Neural crest cell (in vitro differentiated cells): ENCODE results near the gene GPR132. TPM values are rescaled to one million over a fixed set of nuclear protein-coding genes. Genes with fewer than 3 reads are reported as not detected.

Experiments used
- DNase-seq: peaks from one replicate; pipeline ENCODE4 v3.0.0; 2021; ENCODE audit warnings: low read depth, mixed read lengths, low spot score
- H3K27ac Mint-ChIP-seq: one replicate; pipeline ENCODE4 v1.8.0; 2021; ENCODE audit warnings: mild to moderate bottlenecking, mixed read lengths; ENCODE audit not compliant: unreplicated experiment
- H3K27me3 Mint-ChIP-seq: 2 replicates; pipeline ENCODE4 v1.8.0; 2021; ENCODE audit warnings: low read depth, mild to moderate bottlenecking, mixed read lengths
- H3K36me3 Mint-ChIP-seq: 2 replicates; pipeline ENCODE4 v1.8.0; 2021; ENCODE audit warnings: low read depth, mild to moderate bottlenecking, mixed read lengths
- H3K4me1 Mint-ChIP-seq: 2 replicates; pipeline ENCODE4 v1.8.0; 2021; ENCODE audit warnings: mixed read lengths
- H3K4me3 Mint-ChIP-seq: one replicate; pipeline ENCODE4 v1.8.0; 2021; ENCODE audit warnings: mild to moderate bottlenecking, mixed read lengths
- H3K9me3 Mint-ChIP-seq: 2 replicates; pipeline ENCODE4 v1.8.0; 2021; ENCODE audit warnings: mixed read lengths
- CTCF ChIP-seq: fragments of 200-600 bp; sonication (generic); conservative IDR thresholded peaks from 2 replicates; pipeline ENCODE4 v1.5.0; 2021; ENCODE audit warnings: antibody characterized with exemption, mild to moderate bottlenecking
- total RNA-seq: library from RNA; stranded (reverse); gene quantifications from 2 replicates; pipeline ENCODE4 v1.2.1, GENCODE V29; 2021

GPR132 gene
- total RNA-seq, 1 donor from 2014 or later, result not detected

- no peaks in the 10 kb centered on the region for H3K9me3 Mint-ChIP-seq
- no peak for DNase-seq
- no peak for TF ChIP-seq CTCF
- no peaks in the 10 kb centered on the region for H3K36me3 Mint-ChIP-seq
- H3K4me3 Mint-ChIP-seq, result no peak overlapping the region
- no peak overlapping the region for H3K27ac Mint-ChIP-seq
- no peaks in the 10 kb centered on the region for H3K4me1 Mint-ChIP-seq
- H3K27me3 Mint-ChIP-seq, result peaks cover 2% of the 10 kb centered on the region
Measured at GRCh38 chr14:105071942-105072341, 6.7 kb upstream of the GPR132 start.

GRCh38 chr14:105071326-105071725, 6.1 kb upstream of the GPR132 start:
- Mint-ChIP-seq H3K27ac (no peak overlapping the region), H3K4me1 (no peaks in the 10 kb centered on the region), H3K4me3 (no peak overlapping the region), H3K27me3 (peaks cover 2% of the 10 kb centered on the region), H3K36me3 (no peaks in the 10 kb centered on the region), H3K9me3 (no peaks in the 10 kb centered on the region)
- TF ChIP-seq CTCF, result no peak
- no peak for DNase-seq

- Mint-ChIP-seq H3K27ac (no peak overlapping the region), H3K4me1 (no peaks in the 10 kb centered on the region), H3K9me3 (no peaks in the 10 kb centered on the region), H3K36me3 (no peaks in the 10 kb centered on the region), H3K4me3 (no peak overlapping the region), H3K27me3 (peaks cover 2% of the 10 kb centered on the region)
- no peak for DNase-seq
- TF ChIP-seq CTCF, result no peak
Measured at GRCh38 chr14:105070760-105071137, 5.5 kb upstream of the GPR132 start.

- Mint-ChIP-seq H3K9me3 (no peaks in the 10 kb centered on the region), H3K36me3 (no peaks in the 10 kb centered on the region), H3K27me3 (peaks cover 2% of the 10 kb centered on the region), H3K27ac (peak overlapping the region; percentile 83), H3K4me1 (no peaks in the 10 kb centered on the region), H3K4me3 (no peak overlapping the region)
- DNase-seq, result no peak
- TF ChIP-seq CTCF, result no peak
Measured at GRCh38 chr14:105069871-105070759, 4.9 kb upstream of the GPR132 start.

- TF ChIP-seq CTCF, result no peak
- H3K27me3 Mint-ChIP-seq, result peaks cover 2% of the 10 kb centered on the region
- no peak overlapping the region for H3K4me3 Mint-ChIP-seq
- peak overlapping the region; percentile 83 for H3K27ac Mint-ChIP-seq
- DNase-seq, result no peak
- no peaks in the 10 kb centered on the region for H3K36me3 Mint-ChIP-seq
- no peaks in the 10 kb centered on the region for H3K9me3 Mint-ChIP-seq
- no peaks in the 10 kb centered on the region for H3K4me1 Mint-ChIP-seq
Measured at GRCh38 chr14:105069522-105069870, 4.3 kb upstream of the GPR132 start.
